GM23338 (cell line): ENCODE measurements around the gene R3HDM4. TPM values are rescaled to one million over a fixed set of nuclear protein-coding genes. Genes with fewer than 3 reads are reported as not detected.

ENCODE experiments used
- ATAC-seq: fragments of 200-7000 bp; cut with Tn5 transposase; 3 replicates; pipeline ENCODE4 v1.9.1; 2020
- DNase-seq: peaks from one replicate; pipeline ENCODE4 v3.0.0-alpha.2; 2015; ENCODE audit warnings: low spot score
- H2AFZ ChIP-seq: fragments of 200-600 bp; sonication (generic); 2 replicates; pipeline ENCODE4 v1.8.0; 2016; ENCODE audit warnings: antibody characterized with exemption, mild to moderate bottlenecking, moderate library complexity
- H3F3A ChIP-seq: fragments of 200-600 bp; sonication (generic); replicated peaks from 2 replicates; pipeline ENCODE4 v1.8.0; 2017; ENCODE audit warnings: antibody characterized with exemption, mixed run types, low read depth
- H3K27ac ChIP-seq: fragments of 200-600 bp; sonication (generic); 2 replicates; pipeline ENCODE4 v1.6.1; 2016; ENCODE audit warnings: low read depth
- H3K27me3 ChIP-seq: fragments of 200-600 bp; sonication (generic); 2 replicates; pipeline ENCODE4 v1.8.0; 2016; ENCODE audit warnings: mild to moderate bottlenecking, mixed run types, moderate library complexity; ENCODE audit not compliant: insufficient read depth
- H3K36me3 ChIP-seq: fragments of 200-600 bp; sonication (generic); 2 replicates; pipeline ENCODE4 v1.8.0; 2016; ENCODE audit warnings: mild to moderate bottlenecking; ENCODE audit not compliant: insufficient read depth
- H3K4me1 ChIP-seq: fragments of 200-600 bp; sonication (generic); 2 replicates; pipeline ENCODE4 v1.8.0; 2016; ENCODE audit warnings: mild to moderate bottlenecking, moderate library complexity; ENCODE audit not compliant: insufficient read depth
- H3K4me2 ChIP-seq: fragments of 200-600 bp; sonication (generic); 2 replicates; pipeline ENCODE4 v1.7.1; 2017; ENCODE audit warnings: mixed run types
- H3K4me3 ChIP-seq: fragments of 200-600 bp; sonication (generic); 2 replicates; pipeline ENCODE4 v1.6.1; 2016; ENCODE audit warnings: mixed run types
- H3K79me2 ChIP-seq: fragments of 200-600 bp; sonication (generic); replicated peaks from 2 replicates; pipeline ENCODE4 v1.8.0; 2017; ENCODE audit warnings: mild to moderate bottlenecking; ENCODE audit not compliant: insufficient read depth
- H3K9me2 ChIP-seq: fragments of 200-600 bp; sonication (generic); 2 replicates; pipeline ENCODE4 v1.8.0; 2017; ENCODE audit not compliant: insufficient read depth
- H4K20me1 ChIP-seq: fragments of 200-600 bp; sonication (generic); replicated peaks from 2 replicates; pipeline ENCODE4 v1.8.0; 2017; ENCODE audit warnings: mild to moderate bottlenecking; ENCODE audit not compliant: insufficient read depth
- H3K27ac Mint-ChIP-seq: 2 replicates; pipeline ENCODE4 v1.8.0; 2020; ENCODE audit warnings: inconsistent platforms, mild to moderate bottlenecking, moderate library complexity, mixed read lengths
- H3K27me3 Mint-ChIP-seq: 3 replicates; pipeline ENCODE4 v1.8.0; 2022; ENCODE audit warnings: low read depth, mild to moderate bottlenecking, moderate library complexity, mixed read lengths, inconsistent platforms; ENCODE audit not compliant: insufficient read depth, poor library complexity
- H3K36me3 Mint-ChIP-seq: 3 replicates; pipeline ENCODE4 v1.8.0; 2021; ENCODE audit warnings: low read depth, mild to moderate bottlenecking, inconsistent platforms, moderate library complexity, mixed read lengths
- H3K4me1 Mint-ChIP-seq: 3 replicates; pipeline ENCODE4 v1.8.0; 2020; ENCODE audit warnings: mild to moderate bottlenecking, inconsistent platforms, mixed read lengths
- H3K4me3 Mint-ChIP-seq: 3 replicates; pipeline ENCODE4 v1.8.0; 2021; ENCODE audit warnings: moderate library complexity, mild to moderate bottlenecking, inconsistent platforms, mixed read lengths
- H3K9me3 Mint-ChIP-seq: 3 replicates; pipeline ENCODE4 v1.8.0; 2020; ENCODE audit warnings: moderate library complexity, mild to moderate bottlenecking, inconsistent platforms, mixed read lengths
- CREB1 ChIP-seq: fragments of 250-450 bp; sonication (Bioruptor Pico); IDR thresholded peaks from 2 replicates; pipeline ENCODE4 v1.5.0; 2020; ENCODE audit warnings: low read depth, mild to moderate bottlenecking, moderate library complexity
- EZH2 ChIP-seq: fragments of 200-600 bp; sonication (generic); IDR thresholded peaks from one replicate; pipeline ENCODE4 v1.8.0; 2017; ENCODE audit warnings: antibody characterized with exemption, mild to moderate bottlenecking, low read depth; ENCODE audit not compliant: unreplicated experiment
- EZH2phosphoT487 ChIP-seq: fragments of 200-600 bp; sonication (generic); IDR thresholded peaks from one replicate; pipeline ENCODE4 v1.8.1; 2018; ENCODE audit warnings: antibody characterized with exemption; ENCODE audit not compliant: unreplicated experiment
- JUNB ChIP-seq: IDR thresholded peaks from one replicate; pipeline ENCODE4 v1.6.1; 2016; ENCODE audit warnings: antibody characterized with exemption; ENCODE audit not compliant: unreplicated experiment
- NANOG ChIP-seq: IDR thresholded peaks from 2 replicates; pipeline ENCODE4 v1.6.1; 2016; ENCODE audit warnings: antibody characterized with exemption, borderline replicate concordance
- POLR2AphosphoS5 ChIP-seq: IDR thresholded peaks from 2 replicates; pipeline ENCODE4 v1.6.1; 2016; ENCODE audit warnings: antibody characterized with exemption, low read depth
- STAT1 ChIP-seq: IDR thresholded peaks from one replicate; pipeline ENCODE4 v1.6.1; 2016; ENCODE audit warnings: antibody characterized with exemption; ENCODE audit not compliant: unreplicated experiment
- ZNF114 ChIP-seq: fragments of 250-450 bp; sonication (Bioruptor Pico); IDR thresholded peaks from 2 replicates; pipeline ENCODE4 v1.5.0; 2020; ENCODE audit warnings: mild to moderate bottlenecking, moderate library complexity
- ZNF331 ChIP-seq: fragments of 250-450 bp; sonication (Bioruptor Pico); IDR thresholded peaks from 2 replicates; pipeline ENCODE4 v1.5.0; 2020; ENCODE audit warnings: low read depth, mild to moderate bottlenecking, moderate library complexity
- polyA plus RNA-seq: library from polyadenylated mRNA; unstranded; fragments of >200 nt; fragmentation: Nextera tagmentation; extraction: Ambion mirVana; gene quantifications from 2 replicates; pipeline ENCODE4 v1.2.1, GENCODE V29; 2016
- total RNA-seq: library from RNA; depleted of rRNA; stranded (reverse); fragments of >200 nt; shearing (Covaris generic); gene quantifications from 2 replicates; pipeline ENCODE4 v1.2.3, GENCODE V29; 2014
- TF ChIP-seq, protein P1 (sequence below), 2 experiments: fragments of 200-600 bp in 1 of 2; sonication (generic) in 1 of 2; conservative IDR thresholded peaks; 2 replicates each; pipeline versions ENCODE4 v1.5.1 to v1.6.1; 2016 to 2017; ENCODE audit warnings: antibody characterized with exemption in 2 of 2, low read depth in 2 of 2, mild to moderate bottlenecking in 2 of 2, moderate library complexity in 1 of 2
- TF ChIP-seq, protein P2 (sequence below): IDR thresholded peaks from 2 replicates; pipeline ENCODE4 v1.6.1; 2016; ENCODE audit warnings: antibody characterized with exemption
- TF ChIP-seq, protein P3 (sequence below): IDR thresholded peaks from one replicate; pipeline ENCODE4 v1.6.1; 2018; ENCODE audit warnings: antibody characterized with exemption; ENCODE audit not compliant: unreplicated experiment
- TF ChIP-seq, protein P4 (sequence below): fragments of 250-450 bp; sonication (Bioruptor Pico); IDR thresholded peaks from 2 replicates; pipeline ENCODE4 v1.5.0; 2020; ENCODE audit warnings: mild to moderate bottlenecking, moderate library complexity

R3HDM4 gene
- total and polyA plus RNA-seq, 2 experiments from 2014 or later = 76.5 to 87.1 TPM

DNA sequence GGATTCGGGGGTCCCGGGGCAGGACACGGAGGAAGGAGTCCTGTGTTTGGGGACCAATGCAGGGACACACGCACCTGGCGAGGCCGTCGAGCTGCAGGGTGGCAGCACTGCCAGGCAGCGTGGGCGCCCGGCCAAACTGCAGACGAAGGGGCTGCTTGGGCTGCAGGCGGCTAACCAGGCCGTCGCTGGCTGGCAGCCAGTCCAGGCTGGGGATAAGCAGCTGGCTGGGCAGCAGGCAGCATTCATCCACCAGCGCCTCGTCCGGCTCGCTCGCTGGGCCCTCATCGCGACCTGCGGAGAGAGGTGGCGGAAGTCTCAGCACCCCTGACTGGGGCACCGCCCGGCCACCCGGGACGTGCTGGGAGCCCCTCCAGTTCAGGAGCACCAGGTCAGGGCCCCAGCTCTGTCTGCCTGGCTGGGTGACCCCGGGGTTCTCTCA is 42.0 kb downstream of the R3HDM4 start:
- Mint-ChIP-seq H3K27ac (no peak overlapping the region), H3K9me3 (peaks cover 11% of the 10 kb centered on the region), H3K36me3 (peaks cover 47% of the 10 kb centered on the region), H3K4me3 (no peak overlapping the region), H3K4me1 (peaks cover 5% of the 10 kb centered on the region), H3K27me3 (peaks cover 28% of the 10 kb centered on the region)
- Histone ChIP-seq H3K36me3 (no peaks in the 10 kb centered on the region; the same call in 1 of the 2 replicates), H3K79me2 (no peaks in the 10 kb centered on the region), H2AFZ (no peak overlapping the region), H3K4me1 (no peaks in the 10 kb centered on the region), H3K4me3 (no peak overlapping the region), H3K9me2 (no peaks in the 10 kb centered on the region), H4K20me1 (no peaks in the 10 kb centered on the region), H3F3A (peaks cover 19% of the 10 kb centered on the region), H3K4me2 (no peak overlapping the region), H3K27ac (no peak overlapping the region), H3K27me3 (no peaks in the 10 kb centered on the region)
- DNase-seq (no peak), ATAC-seq (peak; percentile 9)
- TF ChIP-seq NANOG = no peak
- TF ChIP-seq, protein P1, sequence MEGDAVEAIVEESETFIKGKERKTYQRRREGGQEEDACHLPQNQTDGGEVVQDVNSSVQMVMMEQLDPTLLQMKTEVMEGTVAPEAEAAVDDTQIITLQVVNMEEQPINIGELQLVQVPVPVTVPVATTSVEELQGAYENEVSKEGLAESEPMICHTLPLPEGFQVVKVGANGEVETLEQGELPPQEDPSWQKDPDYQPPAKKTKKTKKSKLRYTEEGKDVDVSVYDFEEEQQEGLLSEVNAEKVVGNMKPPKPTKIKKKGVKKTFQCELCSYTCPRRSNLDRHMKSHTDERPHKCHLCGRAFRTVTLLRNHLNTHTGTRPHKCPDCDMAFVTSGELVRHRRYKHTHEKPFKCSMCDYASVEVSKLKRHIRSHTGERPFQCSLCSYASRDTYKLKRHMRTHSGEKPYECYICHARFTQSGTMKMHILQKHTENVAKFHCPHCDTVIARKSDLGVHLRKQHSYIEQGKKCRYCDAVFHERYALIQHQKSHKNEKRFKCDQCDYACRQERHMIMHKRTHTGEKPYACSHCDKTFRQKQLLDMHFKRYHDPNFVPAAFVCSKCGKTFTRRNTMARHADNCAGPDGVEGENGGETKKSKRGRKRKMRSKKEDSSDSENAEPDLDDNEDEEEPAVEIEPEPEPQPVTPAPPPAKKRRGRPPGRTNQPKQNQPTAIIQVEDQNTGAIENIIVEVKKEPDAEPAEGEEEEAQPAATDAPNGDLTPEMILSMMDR (conservative IDR thresholded peaks at IDR 0.05; ENCODE audit: low read depth in 2 of 2) = no peak
- no peak for TF ChIP-seq POLR2AphosphoS5
- TF ChIP-seq CREB1 (CRISPR knock-in tag) = no peak
- no peak for TF ChIP-seq JUNB
- TF ChIP-seq ZNF331 (CRISPR knock-in tag) = no peak
- TF ChIP-seq, protein P2, sequence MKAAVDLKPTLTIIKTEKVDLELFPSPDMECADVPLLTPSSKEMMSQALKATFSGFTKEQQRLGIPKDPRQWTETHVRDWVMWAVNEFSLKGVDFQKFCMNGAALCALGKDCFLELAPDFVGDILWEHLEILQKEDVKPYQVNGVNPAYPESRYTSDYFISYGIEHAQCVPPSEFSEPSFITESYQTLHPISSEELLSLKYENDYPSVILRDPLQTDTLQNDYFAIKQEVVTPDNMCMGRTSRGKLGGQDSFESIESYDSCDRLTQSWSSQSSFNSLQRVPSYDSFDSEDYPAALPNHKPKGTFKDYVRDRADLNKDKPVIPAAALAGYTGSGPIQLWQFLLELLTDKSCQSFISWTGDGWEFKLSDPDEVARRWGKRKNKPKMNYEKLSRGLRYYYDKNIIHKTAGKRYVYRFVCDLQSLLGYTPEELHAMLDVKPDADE = no peak
- TF ChIP-seq ZNF114 (CRISPR knock-in tag) = no peak
- no peak for TF ChIP-seq STAT1
- no peak for TF ChIP-seq EZH2phosphoT487
- TF ChIP-seq, protein P3, sequence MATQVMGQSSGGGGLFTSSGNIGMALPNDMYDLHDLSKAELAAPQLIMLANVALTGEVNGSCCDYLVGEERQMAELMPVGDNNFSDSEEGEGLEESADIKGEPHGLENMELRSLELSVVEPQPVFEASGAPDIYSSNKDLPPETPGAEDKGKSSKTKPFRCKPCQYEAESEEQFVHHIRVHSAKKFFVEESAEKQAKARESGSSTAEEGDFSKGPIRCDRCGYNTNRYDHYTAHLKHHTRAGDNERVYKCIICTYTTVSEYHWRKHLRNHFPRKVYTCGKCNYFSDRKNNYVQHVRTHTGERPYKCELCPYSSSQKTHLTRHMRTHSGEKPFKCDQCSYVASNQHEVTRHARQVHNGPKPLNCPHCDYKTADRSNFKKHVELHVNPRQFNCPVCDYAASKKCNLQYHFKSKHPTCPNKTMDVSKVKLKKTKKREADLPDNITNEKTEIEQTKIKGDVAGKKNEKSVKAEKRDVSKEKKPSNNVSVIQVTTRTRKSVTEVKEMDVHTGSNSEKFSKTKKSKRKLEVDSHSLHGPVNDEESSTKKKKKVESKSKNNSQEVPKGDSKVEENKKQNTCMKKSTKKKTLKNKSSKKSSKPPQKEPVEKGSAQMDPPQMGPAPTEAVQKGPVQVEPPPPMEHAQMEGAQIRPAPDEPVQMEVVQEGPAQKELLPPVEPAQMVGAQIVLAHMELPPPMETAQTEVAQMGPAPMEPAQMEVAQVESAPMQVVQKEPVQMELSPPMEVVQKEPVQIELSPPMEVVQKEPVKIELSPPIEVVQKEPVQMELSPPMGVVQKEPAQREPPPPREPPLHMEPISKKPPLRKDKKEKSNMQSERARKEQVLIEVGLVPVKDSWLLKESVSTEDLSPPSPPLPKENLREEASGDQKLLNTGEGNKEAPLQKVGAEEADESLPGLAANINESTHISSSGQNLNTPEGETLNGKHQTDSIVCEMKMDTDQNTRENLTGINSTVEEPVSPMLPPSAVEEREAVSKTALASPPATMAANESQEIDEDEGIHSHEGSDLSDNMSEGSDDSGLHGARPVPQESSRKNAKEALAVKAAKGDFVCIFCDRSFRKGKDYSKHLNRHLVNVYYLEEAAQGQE = no peak
- TF ChIP-seq, protein P4, sequence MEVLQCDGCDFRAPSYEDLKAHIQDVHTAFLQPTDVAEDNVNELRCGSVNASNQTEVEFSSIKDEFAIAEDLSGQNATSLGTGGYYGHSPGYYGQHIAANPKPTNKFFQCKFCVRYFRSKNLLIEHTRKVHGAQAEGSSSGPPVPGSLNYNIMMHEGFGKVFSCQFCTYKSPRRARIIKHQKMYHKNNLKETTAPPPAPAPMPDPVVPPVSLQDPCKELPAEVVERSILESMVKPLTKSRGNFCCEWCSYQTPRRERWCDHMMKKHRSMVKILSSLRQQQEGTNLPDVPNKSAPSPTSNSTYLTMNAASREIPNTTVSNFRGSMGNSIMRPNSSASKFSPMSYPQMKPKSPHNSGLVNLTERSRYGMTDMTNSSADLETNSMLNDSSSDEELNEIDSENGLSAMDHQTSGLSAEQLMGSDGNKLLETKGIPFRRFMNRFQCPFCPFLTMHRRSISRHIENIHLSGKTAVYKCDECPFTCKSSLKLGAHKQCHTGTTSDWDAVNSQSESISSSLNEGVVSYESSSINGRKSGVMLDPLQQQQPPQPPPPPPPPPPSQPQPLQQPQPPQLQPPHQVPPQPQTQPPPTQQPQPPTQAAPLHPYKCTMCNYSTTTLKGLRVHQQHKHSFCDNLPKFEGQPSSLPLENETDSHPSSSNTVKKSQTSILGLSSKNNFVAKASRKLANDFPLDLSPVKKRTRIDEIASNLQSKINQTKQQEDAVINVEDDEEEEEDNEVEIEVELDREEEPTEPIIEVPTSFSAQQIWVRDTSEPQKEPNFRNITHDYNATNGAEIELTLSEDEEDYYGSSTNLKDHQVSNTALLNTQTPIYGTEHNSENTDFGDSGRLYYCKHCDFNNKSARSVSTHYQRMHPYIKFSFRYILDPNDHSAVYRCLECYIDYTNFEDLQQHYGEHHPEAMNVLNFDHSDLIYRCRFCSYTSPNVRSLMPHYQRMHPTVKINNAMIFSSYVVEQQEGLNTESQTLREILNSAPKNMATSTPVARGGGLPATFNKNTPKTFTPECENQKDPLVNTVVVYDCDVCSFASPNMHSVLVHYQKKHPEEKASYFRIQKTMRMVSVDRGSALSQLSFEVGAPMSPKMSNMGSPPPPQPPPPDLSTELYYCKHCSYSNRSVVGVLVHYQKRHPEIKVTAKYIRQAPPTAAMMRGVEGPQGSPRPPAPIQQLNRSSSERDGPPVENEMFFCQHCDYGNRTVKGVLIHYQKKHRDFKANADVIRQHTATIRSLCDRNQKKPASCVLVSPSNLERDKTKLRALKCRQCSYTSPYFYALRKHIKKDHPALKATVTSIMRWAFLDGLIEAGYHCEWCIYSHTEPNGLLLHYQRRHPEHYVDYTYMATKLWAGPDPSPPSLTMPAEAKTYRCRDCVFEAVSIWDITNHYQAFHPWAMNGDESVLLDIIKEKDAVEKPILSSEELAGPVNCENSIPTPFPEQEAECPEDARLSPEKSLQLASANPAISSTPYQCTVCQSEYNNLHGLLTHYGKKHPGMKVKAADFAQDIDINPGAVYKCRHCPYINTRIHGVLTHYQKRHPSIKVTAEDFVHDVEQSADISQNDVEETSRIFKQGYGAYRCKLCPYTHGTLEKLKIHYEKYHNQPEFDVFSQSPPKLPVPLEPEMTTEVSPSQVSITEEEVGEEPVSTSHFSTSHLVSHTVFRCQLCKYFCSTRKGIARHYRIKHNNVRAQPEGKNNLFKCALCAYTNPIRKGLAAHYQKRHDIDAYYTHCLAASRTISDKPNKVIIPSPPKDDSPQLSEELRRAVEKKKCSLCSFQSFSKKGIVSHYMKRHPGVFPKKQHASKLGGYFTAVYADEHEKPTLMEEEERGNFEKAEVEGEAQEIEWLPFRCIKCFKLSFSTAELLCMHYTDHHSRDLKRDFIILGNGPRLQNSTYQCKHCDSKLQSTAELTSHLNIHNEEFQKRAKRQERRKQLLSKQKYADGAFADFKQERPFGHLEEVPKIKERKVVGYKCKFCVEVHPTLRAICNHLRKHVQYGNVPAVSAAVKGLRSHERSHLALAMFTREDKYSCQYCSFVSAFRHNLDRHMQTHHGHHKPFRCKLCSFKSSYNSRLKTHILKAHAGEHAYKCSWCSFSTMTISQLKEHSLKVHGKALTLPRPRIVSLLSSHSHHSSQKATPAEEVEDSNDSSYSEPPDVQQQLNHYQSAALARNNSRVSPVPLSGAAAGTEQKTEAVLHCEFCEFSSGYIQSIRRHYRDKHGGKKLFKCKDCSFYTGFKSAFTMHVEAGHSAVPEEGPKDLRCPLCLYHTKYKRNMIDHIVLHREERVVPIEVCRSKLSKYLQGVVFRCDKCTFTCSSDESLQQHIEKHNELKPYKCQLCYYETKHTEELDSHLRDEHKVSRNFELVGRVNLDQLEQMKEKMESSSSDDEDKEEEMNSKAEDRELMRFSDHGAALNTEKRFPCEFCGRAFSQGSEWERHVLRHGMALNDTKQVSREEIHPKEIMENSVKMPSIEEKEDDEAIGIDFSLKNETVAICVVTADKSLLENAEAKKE (CRISPR knock-in tag) = no peak
- no peak for TF ChIP-seq EZH2
